ENCODE data around the gene OGA.

- no peak for TF ChIP-seq CTCF (IDR thresholded peaks at IDR 0.05 in 2 of 3, conservative IDR thresholded peaks at IDR 0.05 in 1 of 3; ENCODE audit: insufficient read depth in 2 of 3, low read depth in 1 of 3, low read length in 3 of 3)
- no peak for TF ChIP-seq POLR2A (conservative IDR thresholded peaks at IDR 0.05)
- TF ChIP-seq ELF1 (tag; IDR thresholded peaks at IDR 0.05), result no peak
- TF ChIP-seq SAFB2 (IDR thresholded peaks at IDR 0.05; ENCODE audit: borderline replicate concordance, low read depth, low read length, severe bottlenecking), result no peak
- TF ChIP-seq FOXK2 (conservative IDR thresholded peaks at IDR 0.05 in 1 of 2, IDR thresholded peaks at IDR 0.05 in 1 of 2; ENCODE audit: low read depth in 2 of 2), result no peak
- TF ChIP-seq SRSF7 (optimal IDR thresholded peaks at IDR 0.05; ENCODE audit: low read depth, low read length), result no peak
- TF ChIP-seq JUND (IDR thresholded peaks at IDR 0.05; ENCODE audit: borderline replicate concordance, low read depth, low read length), result no peak
- no peak for TF ChIP-seq JUND (tag; IDR thresholded peaks at IDR 0.05; ENCODE audit: borderline replicate concordance, low read depth, low read length)
- no peak for TF ChIP-seq MCM5 (IDR thresholded peaks at IDR 0.05; ENCODE audit: low read depth)
- no peak for TF ChIP-seq DDX20 (tag; IDR thresholded peaks at IDR 0.05; ENCODE audit: low read depth)
- TF ChIP-seq ZBTB8A (IDR thresholded peaks at IDR 0.05; ENCODE audit: partially characterized antibody), result no peak
These were observed 40.6 kb downstream of the OGA start for GRCh38 chr10:101777619-101778145.

All from K562 (cell line).